ENCODE results near the gene MYEOV.

DNA sequence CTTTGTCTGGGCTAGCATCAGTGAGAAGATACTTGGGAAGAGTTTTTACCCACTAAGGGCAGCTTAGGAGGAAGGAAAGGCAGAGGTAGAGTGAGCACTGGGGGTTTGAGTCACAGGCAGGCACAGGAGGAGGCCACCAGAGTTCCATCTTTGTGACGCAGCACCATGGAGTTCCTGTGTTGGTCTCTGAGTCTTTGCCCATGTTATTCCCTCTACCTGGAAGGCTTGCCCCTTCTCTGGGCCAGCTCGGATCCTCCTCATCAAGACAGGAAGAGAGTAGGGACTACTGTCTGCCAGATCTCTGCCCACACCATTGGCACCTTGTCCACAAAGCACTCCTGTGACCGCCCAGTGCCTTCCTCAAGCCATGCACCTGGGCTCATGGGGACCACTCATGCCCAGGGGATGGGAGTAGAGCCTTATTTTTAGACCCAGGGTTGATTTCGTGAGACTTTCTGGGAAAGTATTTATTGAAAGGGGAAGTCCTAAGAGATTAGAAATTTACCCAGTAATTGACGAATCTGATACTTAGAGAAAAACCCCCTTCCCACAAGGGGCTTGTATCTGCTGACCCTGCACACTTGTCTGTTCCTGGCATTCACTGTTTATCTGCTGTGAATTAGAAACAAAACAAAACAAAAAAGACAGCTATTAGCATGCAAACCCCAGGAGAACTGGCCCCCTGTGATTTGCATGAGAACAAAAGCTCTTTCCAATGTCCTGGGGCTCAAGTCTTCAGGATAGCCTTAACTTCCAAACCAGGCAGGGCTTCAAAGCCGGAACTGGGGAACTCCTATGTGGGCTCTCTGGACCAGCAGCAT, 35.9 kb upstream of the MYEOV start:
- TF ChIP-seq, protein P1, sequence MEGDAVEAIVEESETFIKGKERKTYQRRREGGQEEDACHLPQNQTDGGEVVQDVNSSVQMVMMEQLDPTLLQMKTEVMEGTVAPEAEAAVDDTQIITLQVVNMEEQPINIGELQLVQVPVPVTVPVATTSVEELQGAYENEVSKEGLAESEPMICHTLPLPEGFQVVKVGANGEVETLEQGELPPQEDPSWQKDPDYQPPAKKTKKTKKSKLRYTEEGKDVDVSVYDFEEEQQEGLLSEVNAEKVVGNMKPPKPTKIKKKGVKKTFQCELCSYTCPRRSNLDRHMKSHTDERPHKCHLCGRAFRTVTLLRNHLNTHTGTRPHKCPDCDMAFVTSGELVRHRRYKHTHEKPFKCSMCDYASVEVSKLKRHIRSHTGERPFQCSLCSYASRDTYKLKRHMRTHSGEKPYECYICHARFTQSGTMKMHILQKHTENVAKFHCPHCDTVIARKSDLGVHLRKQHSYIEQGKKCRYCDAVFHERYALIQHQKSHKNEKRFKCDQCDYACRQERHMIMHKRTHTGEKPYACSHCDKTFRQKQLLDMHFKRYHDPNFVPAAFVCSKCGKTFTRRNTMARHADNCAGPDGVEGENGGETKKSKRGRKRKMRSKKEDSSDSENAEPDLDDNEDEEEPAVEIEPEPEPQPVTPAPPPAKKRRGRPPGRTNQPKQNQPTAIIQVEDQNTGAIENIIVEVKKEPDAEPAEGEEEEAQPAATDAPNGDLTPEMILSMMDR (IDR thresholded peaks at IDR 0.05): no peak
- TF ChIP-seq EZH2 (IDR thresholded peaks at IDR 0.05; ENCODE audit: borderline replicate concordance, insufficient read depth, low read depth, low read length, poor library complexity, severe bottlenecking): no peak
